GM12864 (cell line): ENCODE data around the gene MED6.
A peak's percentile ranks its signal among the peaks of the same experiment; 100 is the strongest.

Experiments
- DNase-seq: peaks from one replicate; pipeline ENCODE4 v3.0.0-alpha.2; 2011; ENCODE audit warnings: low read depth
- H3K4me3 ChIP-seq: 2 replicates; pipeline ENCODE4 v1.5.1; 2011; ENCODE audit warnings: mild to moderate bottlenecking, low read depth, low read length, control low read depth
- TF ChIP-seq, protein P1 (sequence below): IDR thresholded peaks from 2 replicates; pipeline ENCODE4 v1.5.1; 2011; ENCODE audit warnings: low read depth, mild to moderate bottlenecking, moderate library complexity, low read length, control low read depth, inconsistent platforms; ENCODE audit errors: missing control alignments

MED6 gene, protein sequence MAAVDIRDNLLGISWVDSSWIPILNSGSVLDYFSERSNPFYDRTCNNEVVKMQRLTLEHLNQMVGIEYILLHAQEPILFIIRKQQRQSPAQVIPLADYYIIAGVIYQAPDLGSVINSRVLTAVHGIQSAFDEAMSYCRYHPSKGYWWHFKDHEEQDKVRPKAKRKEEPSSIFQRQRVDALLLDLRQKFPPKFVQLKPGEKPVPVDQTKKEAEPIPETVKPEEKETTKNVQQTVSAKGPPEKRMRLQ

DNA sequence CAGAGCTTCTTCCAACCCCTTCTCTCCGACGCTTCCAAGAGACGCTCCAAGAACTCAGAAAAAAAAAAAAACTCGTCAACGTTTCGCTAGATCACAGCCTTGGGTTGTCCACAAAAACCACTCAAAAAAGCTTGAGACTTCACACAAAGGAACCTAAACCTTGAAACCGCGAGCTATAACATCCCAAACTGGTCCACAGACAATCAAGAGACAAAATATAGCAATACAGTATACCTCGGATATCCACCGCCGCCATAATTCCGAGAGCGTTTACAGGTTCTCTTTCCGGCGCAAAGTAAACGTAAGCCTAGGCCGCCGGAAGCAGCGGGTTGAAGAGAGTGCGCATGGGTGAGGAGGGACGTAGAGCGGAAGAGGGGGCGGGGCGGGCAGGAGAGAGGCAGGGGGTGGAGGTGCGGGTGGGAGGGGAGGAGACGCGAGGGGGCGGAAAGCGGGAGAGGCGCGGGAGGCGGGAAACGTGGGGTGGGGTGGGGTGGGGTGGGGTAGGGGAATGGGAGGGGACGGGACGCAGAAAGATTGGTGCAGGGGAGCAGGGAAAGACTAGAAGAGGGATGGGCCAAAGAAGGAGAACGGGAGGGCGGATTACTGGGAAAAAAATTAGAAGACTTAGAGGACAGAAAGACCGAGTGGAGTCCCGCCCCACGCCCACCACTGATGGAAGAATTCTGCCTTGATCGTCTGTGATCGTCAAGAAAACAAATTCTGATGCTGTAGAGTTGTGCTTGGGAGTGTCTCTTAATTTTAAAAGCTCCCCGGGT lies at the start of gene MED6:
Gene MED6, minus strand, starts transcription at position 274 of the 776 bp plus-strand sequence. Its CDS starts 18 bp downstream, at position 256.
- TF ChIP-seq, protein P1, sequence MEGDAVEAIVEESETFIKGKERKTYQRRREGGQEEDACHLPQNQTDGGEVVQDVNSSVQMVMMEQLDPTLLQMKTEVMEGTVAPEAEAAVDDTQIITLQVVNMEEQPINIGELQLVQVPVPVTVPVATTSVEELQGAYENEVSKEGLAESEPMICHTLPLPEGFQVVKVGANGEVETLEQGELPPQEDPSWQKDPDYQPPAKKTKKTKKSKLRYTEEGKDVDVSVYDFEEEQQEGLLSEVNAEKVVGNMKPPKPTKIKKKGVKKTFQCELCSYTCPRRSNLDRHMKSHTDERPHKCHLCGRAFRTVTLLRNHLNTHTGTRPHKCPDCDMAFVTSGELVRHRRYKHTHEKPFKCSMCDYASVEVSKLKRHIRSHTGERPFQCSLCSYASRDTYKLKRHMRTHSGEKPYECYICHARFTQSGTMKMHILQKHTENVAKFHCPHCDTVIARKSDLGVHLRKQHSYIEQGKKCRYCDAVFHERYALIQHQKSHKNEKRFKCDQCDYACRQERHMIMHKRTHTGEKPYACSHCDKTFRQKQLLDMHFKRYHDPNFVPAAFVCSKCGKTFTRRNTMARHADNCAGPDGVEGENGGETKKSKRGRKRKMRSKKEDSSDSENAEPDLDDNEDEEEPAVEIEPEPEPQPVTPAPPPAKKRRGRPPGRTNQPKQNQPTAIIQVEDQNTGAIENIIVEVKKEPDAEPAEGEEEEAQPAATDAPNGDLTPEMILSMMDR, result no peak
- H3K4me3 ChIP-seq, result peak within 1 kb of the TSS; percentile 100
- peak; percentile 79 for DNase-seq

DNA sequence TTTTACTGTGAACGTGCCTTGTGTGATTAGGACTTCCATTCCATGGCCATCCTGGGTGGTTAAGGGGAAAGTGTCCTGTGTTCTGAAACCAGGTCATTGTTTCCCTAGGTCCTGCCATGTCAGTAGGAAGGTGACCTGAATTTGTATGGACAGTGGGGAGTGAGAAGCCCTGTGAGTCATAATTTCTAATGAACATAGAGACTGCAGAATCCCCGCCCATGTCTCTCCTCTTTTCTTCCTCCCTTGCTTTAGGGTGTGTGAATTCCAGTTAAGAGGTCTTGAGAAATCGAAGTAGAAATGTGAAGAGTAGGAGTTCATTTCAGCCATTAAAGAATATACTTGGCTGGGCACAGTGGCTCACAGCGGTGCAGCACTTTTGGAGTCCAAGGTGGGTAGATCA lies 49.3 kb upstream of the MED6 start:
- TF ChIP-seq, protein P1, result no peak
- no peak overlapping the region for H3K4me3 ChIP-seq
- DNase-seq, result no peak

DNA sequence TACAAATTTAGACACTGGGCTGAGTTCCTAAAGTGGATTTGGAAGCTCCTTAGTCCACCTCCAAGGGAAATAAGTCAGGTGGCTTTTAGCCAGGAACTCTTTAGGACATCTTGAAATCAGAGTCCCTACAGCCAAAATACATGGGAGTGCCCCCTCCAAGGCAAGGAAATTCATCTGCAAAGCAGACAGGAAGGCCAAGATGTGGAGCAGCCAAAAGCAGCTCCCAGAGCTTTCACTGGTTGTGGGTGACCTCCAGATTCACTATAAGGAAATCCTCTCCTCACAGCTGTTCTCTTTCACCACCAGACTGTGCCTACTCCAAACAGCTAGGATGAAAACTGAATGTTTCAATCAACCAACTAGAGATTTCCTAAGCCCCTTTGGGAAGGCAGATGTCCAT lies 47.9 kb upstream of the MED6 start:
- TF ChIP-seq, protein P1, result no peak
- no peak overlapping the region for H3K4me3 ChIP-seq
- DNase-seq, result no peak

DNA sequence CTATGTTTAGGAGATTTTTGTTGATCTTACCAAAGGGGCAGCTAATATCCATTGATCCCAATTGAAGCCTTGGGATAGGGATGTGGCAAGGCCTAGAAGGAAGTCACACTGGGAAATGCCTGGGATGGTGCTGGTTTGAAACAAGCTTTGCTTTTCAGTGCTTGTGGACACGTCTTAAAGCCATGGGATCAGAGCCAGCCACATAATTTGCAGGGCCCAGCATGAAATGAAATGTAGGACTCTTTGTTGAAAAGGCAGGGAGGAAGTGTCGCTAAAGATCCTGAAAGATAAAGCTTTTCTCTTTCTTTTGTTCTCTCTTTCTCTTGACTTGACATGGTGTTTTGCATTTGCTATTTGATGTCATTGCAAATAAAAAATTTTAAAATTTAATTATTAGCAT lies 46.2 kb upstream of the MED6 start:
- TF ChIP-seq, protein P1, result no peak
- H3K4me3 ChIP-seq, result no peak overlapping the region
- no peak for DNase-seq

DNA sequence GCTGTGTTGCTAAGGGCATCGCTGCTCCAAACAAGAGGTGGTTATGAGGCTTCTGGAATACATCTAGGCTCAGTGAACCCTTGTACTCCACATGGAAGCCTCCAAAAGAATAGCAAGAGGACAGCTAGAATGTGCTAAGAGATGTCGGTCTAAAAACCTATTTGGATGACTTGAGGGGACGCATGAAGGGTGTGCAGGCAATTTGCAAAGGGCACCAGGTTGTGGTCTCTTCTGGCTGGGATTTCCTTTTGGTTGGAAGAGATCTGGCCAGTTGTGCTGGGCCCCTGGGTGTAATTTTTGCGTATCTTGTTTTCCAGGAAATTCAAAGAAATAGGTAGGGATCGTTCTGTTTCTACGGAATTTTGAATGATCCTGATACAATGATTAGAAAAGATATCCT lies 45.4 kb upstream of the MED6 start:
- H3K4me3 ChIP-seq, result no peak overlapping the region
- TF ChIP-seq, protein P1, result no peak
- DNase-seq, result no peak

DNA sequence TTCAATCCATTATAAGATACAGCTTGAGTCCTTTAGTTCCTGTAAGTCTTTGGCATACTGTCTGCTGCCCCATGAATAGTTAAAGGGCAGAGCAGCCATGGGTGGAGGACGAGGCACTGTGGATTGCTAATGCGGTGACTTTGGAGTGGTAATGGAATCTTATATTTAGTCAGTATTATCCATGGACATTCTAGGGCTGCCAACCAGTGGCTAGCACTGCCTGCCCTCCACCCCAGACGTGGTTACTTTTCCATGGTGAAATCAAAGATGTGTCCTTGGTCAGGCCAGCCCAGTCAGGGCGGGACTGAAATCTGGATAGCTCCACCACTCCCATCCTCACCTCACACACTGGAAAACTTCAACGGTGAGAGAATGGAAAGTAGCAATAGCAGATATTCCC lies 43.5 kb upstream of the MED6 start:
- H3K4me3 ChIP-seq, result peak overlapping the region; percentile 97
- DNase-seq, result no peak
- TF ChIP-seq, protein P1, result no peak
